ENCODE measurements around the gene CD81. TPM values are rescaled to one million over a fixed set of nuclear protein-coding genes. Genes with fewer than 3 reads are reported as not detected.
A peak's percentile ranks its signal among the peaks of the same experiment; 100 is the strongest.

Gene CD81
- total RNA-seq, 1 experiment from 2014 or later: 416 TPM

DNA sequence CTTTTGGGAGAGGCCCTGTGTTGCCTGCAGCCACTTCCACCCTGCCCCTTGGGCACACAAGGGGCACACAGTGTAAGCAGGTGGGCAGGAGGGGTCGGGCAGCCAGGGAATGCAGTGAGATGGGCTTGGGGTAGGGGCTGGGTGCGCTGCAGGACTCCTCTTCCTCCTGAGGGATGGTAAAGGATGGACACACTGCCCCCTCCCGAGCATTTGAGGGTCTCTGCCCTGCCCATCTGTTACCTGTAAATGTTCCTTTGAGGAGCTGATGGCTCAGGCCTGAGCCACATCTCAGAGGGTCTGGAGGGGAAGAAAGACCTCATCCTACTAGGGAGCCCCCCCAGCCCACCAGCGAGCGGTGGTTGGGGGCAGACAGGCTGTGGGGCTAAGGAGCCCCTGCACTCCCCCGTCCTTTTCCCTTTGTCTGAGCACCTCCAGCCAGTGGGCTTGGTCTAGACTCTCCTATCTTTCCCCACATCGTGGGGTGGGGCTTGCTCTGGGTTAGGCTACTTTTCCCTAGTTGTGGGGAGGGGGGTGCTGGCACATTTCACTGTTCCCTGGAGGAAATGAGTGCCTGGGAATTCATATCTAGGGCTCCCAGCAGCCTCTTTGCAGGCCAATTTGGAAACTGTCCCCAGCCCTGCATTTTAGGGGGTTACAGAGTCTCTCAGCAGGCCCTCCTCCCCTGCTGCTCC is 21.7 kb downstream of the CD81 start:
- H3K4me1 ChIP-seq (ENCODE audit: control insufficient read depth, insufficient read depth, low read length): peaks cover 20% of the 10 kb centered on the region
- CTCF ChIA-PET: interaction anchor here (2.0 kb wide), 1 partner anchor 94 kb away, joined by 12 read pairs; no protein-coding TSS in a partner anchor
- intact Hi-C loops (cut with micrococcal nuclease; ENCODE audit: unreplicated experiment) (no loop called here), in situ Hi-C loops (cut with HindIII; ENCODE audit: low pct_unique_long_range_greater_than_20kb, low sequenced_read_pairs) (no loop called here)
- H3K9me3 ChIP-seq (ENCODE audit: control insufficient read depth, insufficient read depth, low read depth, low read length): no peaks in the 10 kb centered on the region
- 0 out of 2 replicates have a peak, but pooled peaks have one; percentile 17 for TF ChIP-seq POLR2AphosphoS5 (IDR thresholded peaks at IDR 0.05; ENCODE audit: low read depth, low read length)
- TF ChIP-seq TCF7L2 (IDR thresholded peaks at IDR 0.05; ENCODE audit: low read depth, low read length): no peak
- TF ChIP-seq, protein P1, sequence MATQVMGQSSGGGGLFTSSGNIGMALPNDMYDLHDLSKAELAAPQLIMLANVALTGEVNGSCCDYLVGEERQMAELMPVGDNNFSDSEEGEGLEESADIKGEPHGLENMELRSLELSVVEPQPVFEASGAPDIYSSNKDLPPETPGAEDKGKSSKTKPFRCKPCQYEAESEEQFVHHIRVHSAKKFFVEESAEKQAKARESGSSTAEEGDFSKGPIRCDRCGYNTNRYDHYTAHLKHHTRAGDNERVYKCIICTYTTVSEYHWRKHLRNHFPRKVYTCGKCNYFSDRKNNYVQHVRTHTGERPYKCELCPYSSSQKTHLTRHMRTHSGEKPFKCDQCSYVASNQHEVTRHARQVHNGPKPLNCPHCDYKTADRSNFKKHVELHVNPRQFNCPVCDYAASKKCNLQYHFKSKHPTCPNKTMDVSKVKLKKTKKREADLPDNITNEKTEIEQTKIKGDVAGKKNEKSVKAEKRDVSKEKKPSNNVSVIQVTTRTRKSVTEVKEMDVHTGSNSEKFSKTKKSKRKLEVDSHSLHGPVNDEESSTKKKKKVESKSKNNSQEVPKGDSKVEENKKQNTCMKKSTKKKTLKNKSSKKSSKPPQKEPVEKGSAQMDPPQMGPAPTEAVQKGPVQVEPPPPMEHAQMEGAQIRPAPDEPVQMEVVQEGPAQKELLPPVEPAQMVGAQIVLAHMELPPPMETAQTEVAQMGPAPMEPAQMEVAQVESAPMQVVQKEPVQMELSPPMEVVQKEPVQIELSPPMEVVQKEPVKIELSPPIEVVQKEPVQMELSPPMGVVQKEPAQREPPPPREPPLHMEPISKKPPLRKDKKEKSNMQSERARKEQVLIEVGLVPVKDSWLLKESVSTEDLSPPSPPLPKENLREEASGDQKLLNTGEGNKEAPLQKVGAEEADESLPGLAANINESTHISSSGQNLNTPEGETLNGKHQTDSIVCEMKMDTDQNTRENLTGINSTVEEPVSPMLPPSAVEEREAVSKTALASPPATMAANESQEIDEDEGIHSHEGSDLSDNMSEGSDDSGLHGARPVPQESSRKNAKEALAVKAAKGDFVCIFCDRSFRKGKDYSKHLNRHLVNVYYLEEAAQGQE (IDR thresholded peaks at IDR 0.05; ENCODE audit: insufficient read depth in 1 of 2, low read depth in 2 of 2, low read length in 1 of 2): no peak
- TF ChIP-seq, protein P2, sequence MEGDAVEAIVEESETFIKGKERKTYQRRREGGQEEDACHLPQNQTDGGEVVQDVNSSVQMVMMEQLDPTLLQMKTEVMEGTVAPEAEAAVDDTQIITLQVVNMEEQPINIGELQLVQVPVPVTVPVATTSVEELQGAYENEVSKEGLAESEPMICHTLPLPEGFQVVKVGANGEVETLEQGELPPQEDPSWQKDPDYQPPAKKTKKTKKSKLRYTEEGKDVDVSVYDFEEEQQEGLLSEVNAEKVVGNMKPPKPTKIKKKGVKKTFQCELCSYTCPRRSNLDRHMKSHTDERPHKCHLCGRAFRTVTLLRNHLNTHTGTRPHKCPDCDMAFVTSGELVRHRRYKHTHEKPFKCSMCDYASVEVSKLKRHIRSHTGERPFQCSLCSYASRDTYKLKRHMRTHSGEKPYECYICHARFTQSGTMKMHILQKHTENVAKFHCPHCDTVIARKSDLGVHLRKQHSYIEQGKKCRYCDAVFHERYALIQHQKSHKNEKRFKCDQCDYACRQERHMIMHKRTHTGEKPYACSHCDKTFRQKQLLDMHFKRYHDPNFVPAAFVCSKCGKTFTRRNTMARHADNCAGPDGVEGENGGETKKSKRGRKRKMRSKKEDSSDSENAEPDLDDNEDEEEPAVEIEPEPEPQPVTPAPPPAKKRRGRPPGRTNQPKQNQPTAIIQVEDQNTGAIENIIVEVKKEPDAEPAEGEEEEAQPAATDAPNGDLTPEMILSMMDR (IDR thresholded peaks at IDR 0.05): peak; percentile 46; the same call in 1 of the 2 replicates
- TF ChIP-seq SIN3A (IDR thresholded peaks at IDR 0.05; ENCODE audit: borderline replicate concordance, insufficient read depth, low read depth, low read length): no peak
- peak overlapping the region; percentile 92 to 93 for H3K4me3 ChIP-seq (ENCODE audit: low read depth in 2 of 2, low read length in 2 of 2)
- no peak for DNase-seq (ENCODE audit: low read depth, low spot score)
- POLR2A ChIA-PET: interaction anchor here (0.6 kb wide), 1 partner anchor 90 kb away, joined by 4 read pairs; no protein-coding TSS in a partner anchor
- no peak for ATAC-seq
- BruUV-seq (replicated peaks): TSS peak; percentile 94
- H3K27me3 ChIP-seq (ENCODE audit: control insufficient read depth, insufficient read depth, low read length): no peaks in the 10 kb centered on the region
- peaks cover 6% of the 10 kb centered on the region; the same call in 1 of the 2 replicates for H3K36me3 ChIP-seq (ENCODE audit: control insufficient read depth, insufficient read depth, low read length)
- peak overlapping the region; percentile 97 for H3K27ac ChIP-seq (ENCODE audit: low read length)

DNA sequence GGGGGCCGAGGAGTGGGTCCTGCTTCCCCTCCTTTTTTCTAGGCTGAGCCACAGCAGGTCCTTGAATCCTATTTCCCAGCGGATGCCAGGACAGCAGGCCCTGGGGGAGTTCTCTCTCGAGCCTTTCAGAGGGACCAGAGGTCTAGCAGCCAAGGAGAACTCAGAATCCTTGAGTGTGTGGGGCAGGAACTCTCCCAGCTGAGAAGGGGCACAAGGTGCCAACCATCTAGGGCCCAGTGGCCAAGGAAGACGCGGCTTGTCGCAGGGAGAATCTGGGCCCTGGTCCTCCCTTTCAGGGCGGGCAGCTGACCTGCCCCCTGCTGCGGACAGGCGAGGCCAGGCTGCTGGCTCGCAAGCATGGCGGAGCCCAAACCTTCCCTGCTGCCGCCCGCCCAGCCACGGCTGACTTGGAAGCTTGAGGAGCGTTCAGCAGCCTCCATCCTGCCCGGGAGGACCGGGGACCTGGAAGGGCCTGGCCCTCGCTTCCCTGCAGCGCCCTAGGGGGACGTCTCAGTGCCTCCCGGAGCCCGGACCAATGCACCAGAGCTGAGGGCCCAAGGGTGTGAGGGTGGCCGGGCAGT is 22.5 kb downstream of the CD81 start:
- no peaks in the 10 kb centered on the region for H3K27me3 ChIP-seq (ENCODE audit: control insufficient read depth, insufficient read depth, low read length)
- H3K9me3 ChIP-seq (ENCODE audit: control insufficient read depth, insufficient read depth, low read depth, low read length): no peaks in the 10 kb centered on the region
- peak; percentile 20 for ATAC-seq
- ChIA-PET POLR2A (no interaction called here), CTCF (interaction anchor here (1.4 to 2.0 kb wide), 2 partner anchors 95 to 132 kb away, joined by 6 to 12 read pairs; no protein-coding TSS in a partner anchor)
- peak overlapping the region; percentile 92 to 93 for H3K4me3 ChIP-seq (ENCODE audit: low read depth in 2 of 2, low read length in 2 of 2)
- BruUV-seq (replicated peaks): no TSS peak
- in situ Hi-C loops (cut with HindIII; ENCODE audit: low pct_unique_long_range_greater_than_20kb, low sequenced_read_pairs) (no loop called here), intact Hi-C loops (cut with micrococcal nuclease; ENCODE audit: unreplicated experiment) (loop anchor here (1.0 kb wide), 1 partner anchor 21 kb away; no protein-coding TSS in a partner anchor)
- H3K27ac ChIP-seq (ENCODE audit: low read length): peak overlapping the region; percentile 97
- TF ChIP-seq TCF7L2 (IDR thresholded peaks at IDR 0.05; ENCODE audit: low read depth, low read length): no peak
- no peak for TF ChIP-seq SIN3A (IDR thresholded peaks at IDR 0.05; ENCODE audit: borderline replicate concordance, insufficient read depth, low read depth, low read length)
- TF ChIP-seq, protein P2 (IDR thresholded peaks at IDR 0.05): no peak
- TF ChIP-seq, protein P1 (IDR thresholded peaks at IDR 0.05; ENCODE audit: insufficient read depth in 1 of 2, low read depth in 2 of 2, low read length in 1 of 2): no peak
- TF ChIP-seq POLR2AphosphoS5 (IDR thresholded peaks at IDR 0.05; ENCODE audit: low read depth, low read length): no peak
- H3K36me3 ChIP-seq (ENCODE audit: control insufficient read depth, insufficient read depth, low read length): peaks cover 6% of the 10 kb centered on the region; the same call in 1 of the 2 replicates
- H3K4me1 ChIP-seq (ENCODE audit: control insufficient read depth, insufficient read depth, low read length): peaks cover 20% of the 10 kb centered on the region
- DNase-seq (ENCODE audit: low read depth, low spot score): no peak
